K562 treated with DMSO at 1 percent for 12 hours (cell line): ENCODE data around the gene ZFY. TPM values are rescaled to one million over a fixed set of nuclear protein-coding genes. Genes with fewer than 3 reads are reported as not detected.

Source experiments
- total RNA-seq: library from RNA; unstranded; fragments of 300-600 nt; gene quantifications from 2 replicates; pipeline ENCODE4 v1.2.3, GENCODE V29; 2022; ENCODE audit not compliant: insufficient read depth

Gene ZFY
- total RNA-seq = not detected in 2 replicates

DNA sequence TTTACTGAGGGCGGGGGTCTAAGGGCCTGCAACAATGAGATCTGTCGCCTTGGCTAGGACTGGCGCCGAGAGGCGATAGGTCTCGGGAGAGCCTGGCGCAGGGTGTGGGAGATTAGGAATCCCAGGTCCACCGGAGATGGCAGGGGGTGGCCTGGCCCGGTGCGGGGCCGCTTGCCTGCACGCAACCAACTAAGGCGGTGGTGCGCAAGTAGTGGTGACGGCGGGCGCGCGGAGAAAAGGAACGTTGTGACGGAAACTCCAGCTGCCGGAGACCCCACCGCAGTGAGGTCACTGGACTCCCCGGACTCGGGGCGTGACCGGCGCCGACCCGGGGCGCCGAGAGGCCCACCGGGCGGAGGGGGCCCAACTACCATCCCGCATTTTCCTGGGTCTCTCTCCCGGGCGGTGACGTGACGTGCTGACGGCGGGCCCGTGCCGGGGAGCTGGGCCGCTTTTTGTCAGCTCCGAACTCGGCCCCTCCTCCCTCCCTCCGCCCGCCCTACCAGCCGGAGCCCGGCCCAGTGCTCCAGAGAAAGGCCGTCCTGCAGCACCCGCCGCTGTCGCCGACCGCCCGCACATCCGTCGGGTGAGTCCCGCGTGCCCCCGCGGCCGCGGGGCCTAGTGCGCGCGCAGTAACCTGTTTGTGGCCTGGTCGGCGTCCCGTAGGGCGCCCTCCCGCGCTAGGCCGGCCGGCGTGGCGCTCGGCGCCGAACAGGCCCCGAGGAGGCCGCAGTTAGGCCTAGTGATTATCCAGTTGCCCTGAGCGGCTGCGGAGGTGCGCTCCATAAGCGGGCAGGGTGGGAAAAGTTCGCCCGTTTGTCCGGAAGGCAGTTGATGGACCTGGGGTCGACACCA lies at the start of gene ZFY:
ZFY (plus strand) TSS at position 521 of the 855 bp plus-strand sequence. CDS start 18,556 bp downstream, outside the sequence.

Other genes with a start within 250 kb of the ZFY start
- gene SRY, start 147.7 kb upstream of the ZFY start, total RNA-seq = not detected in 2 replicates
- not detected in 2 replicates for gene RPS4Y1, start 93.8 kb upstream of the ZFY start, total RNA-seq